Stimulated activated CD8-positive, alpha-beta memory T cell treated with anti-CD3 and anti-CD28 coated beads, Interleukin-12 subunit alpha, Interleukin-12 subunit beta, amount 100 ng/mL, for 24 hours (primary cell): ENCODE data around the gene L1TD1.
"Not testable (repeated sequence)": the region's sequence is repeated elsewhere in the genome, so short reads cannot be mapped to it uniquely, and the experiment has no call there.

Source experiments
- DNase-seq: peaks from one replicate; pipeline ENCODE4 v3.0.0-alpha.2; 2020; ENCODE audit errors: extremely low read depth

L1TD1 gene

DNA sequence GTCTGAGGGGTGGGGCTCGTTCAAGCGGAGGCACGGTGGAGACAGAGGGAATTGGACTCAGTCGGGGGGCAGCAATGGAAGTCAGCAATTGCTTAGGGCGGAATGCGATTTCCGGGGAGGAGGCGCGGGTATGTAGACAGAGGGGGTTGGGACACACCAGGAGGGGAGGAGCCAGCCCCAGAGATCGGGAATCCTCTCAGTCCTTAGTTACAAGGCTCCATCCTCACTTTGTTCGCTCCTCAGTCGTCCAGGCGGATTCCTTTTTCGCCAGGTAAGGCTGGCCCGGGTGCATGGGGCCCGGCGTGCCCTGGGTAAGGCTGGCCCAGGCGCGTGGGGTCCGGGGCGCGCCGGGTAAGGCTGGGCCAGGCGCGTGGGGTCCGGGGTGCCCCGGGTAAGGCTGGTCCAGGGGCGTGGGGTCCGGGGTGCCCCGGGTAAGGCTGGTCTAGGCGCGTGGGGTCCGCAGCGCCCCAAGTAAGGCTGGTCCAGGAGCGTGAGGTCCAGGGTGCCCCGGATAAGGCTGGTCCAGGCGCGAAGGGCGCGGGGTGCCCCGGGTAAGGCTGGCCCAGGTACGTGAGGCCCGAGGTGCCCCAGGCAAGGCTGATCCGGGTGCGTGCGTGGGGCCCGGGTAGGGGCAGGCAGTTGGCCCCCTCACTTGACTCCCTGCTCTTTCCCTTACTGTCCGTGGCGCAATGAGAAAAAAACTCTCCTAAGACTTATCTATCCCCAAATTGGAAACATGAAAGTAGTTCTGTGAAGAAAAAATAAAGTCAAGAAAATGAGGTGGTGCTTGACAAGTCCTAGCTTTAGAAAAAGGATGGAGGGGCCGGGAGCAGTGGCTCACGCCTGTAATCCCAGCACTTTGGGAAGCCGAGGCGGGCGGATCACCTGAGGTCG is at the start of gene L1TD1:
TSS of gene L1TD1 (plus strand) at position 199 of the 894 bp plus-strand sequence. CDS start 11,780 bp downstream, outside the sequence.
- DNase-seq = no peak

DNA sequence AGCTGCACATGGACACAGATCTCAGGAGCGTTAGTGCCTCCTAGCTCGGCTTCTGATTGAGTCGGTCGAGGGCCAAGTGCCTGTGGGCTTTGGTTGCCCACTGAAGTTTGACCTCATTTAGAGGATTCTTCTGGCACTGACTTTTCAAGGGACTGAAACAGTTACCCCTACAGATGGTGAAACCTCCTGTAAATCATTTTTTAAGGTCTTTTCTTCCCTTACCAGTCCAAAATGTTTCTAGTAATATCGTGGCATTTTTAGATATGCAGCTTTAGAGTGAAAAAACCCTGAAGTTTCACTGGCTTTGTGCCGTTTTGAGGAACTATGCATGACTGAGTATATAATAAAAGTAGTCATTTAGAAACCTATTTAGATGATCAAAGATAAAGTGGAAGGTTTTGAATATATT is 34.7 kb upstream of the L1TD1 start:
- no peak for DNase-seq

GRCh38 chr1:62161711-62162110 is 32.9 kb upstream of the L1TD1 start:
- no peak for DNase-seq

- not testable (repeated sequence) for DNase-seq
Measured at GRCh38 chr1:62170380-62170779, 24.3 kb upstream of the L1TD1 start.

- no peak for DNase-seq
Measured at GRCh38 chr1:62175568-62176179, 19.0 kb upstream of the L1TD1 start.

GRCh38 chr1:62176597-62177312 is 17.9 kb upstream of the L1TD1 start:
- DNase-seq = no peak

DNA sequence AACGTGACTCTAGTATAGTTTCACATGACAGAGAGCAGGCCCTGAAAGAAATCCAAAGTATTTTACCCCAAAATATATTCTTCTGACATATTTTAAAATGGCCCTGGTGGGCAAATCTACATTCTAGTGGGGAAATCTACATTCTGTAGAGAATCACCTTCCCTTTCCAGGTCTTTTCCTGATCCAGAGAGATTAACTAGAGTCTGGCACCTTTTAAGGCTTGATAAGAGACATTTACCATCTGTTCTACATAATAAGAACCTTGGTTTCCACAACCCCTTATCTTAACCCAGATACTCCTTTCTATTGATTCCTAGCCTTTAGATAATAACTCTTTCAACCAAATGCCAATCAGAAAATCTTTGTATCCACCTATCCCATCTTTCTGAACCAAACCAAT is 17.0 kb upstream of the L1TD1 start:
- no peak for DNase-seq

GRCh38 chr1:62178372-62178771 is 16.3 kb upstream of the L1TD1 start:
- no peak for DNase-seq

DNA sequence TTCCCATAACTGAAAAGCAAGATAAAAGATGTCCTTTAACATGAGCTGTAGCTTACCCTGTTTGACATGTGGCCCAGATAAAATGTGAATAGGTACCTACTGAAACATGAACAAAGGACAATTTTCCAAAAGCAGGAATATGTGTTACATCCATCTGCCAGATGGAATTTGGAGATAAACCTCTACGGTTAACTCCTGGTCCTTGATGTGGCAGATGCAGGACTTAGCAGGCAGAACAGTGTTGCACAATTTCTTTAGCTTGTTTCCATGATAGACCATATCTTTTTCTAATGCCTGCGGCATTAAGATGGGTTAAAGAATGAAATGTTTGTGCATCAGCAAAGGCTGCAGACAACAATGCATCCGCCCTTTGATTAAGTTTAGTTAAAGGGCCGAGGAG is 14.6 kb upstream of the L1TD1 start:
- not testable (repeated sequence) for DNase-seq

- no peak for DNase-seq
Measured at GRCh38 chr1:62180639-62181038, 14.0 kb upstream of the L1TD1 start.

- DNase-seq = no peak
Measured at GRCh38 chr1:62181532-62181931, 13.1 kb upstream of the L1TD1 start.

DNA sequence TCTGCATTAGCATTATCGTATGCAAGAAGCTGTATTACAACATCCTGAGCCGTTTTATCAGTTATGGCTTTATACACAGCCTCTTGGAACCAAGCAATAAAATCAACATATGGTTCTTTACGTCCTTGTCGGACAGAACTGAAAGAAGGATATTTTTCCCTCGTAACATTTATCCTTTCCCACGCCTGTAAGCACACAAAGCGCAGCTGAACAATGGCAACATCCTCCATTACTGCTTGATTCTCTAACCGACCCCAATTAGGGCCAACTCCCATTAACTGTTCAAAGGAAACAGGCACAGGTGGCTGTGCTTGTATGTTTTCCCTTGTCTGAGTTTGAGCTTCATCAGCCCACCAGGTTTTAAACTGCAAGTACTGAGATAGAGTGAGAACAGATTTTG is 12.5 kb upstream of the L1TD1 start:
- DNase-seq = not testable (repeated sequence)

DNA sequence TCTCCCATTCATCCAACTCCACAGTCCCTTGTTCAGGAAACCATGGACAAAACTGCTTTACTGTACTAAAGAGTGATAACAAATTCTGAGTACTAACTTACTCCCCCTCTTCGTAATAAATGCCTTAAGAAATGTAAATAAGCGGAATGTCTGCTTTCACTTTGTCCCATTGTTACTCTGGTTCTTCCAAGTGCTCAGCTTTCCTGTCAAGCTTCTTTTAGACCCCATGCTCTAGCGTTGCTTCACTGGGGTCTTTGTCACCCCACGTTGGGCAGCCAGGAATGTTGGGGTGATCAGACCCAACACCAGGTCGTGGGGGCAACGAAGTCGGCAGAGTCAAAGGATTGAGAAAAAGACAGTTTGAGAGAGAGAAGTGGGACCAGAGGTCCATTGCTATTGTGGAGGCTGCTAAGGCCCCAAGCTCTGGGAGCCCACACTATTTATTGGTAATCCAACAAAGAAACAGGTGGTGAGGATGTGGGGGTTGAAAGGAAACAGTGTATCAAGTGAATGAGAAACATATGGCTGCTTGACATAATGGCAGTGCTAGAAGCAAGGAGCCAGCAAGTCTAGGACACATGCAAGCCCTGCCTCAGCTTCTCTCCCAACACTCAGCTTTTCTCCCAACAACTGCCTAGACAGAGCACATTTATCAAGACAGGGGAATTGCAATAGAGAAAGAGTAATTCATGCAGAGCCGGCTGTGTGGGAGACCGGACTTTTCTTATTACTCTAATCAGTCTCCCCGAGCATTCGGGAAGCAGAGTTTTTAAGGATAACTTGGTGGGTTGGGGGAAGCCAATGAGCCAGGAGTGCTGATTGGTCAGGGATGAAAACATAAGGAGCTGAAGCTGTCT is 11.3 kb upstream of the L1TD1 start:
- DNase-seq = not testable (repeated sequence)

GRCh38 chr1:62184336-62184735 is 10.3 kb upstream of the L1TD1 start:
- no peak for DNase-seq

DNA sequence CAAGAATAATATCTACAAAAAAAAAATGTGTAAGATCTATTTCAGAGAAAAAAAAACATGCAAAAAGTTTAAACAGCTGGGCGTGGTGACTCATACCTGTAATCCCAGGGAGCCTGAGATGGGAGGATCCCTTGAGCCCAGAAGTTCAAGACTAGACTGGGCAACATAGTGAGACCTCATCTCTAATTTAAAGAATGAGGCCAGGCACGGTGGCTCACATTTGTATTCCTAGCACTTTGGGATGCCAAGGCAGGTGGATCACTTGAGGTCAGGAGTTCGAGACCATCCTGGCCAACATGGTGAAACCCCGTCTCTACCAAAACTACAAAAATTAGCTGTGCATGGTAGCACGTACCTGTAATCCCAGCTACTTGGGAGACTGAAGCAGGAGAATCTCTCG is 9.4 kb upstream of the L1TD1 start:
- DNase-seq = not testable (repeated sequence)

DNA sequence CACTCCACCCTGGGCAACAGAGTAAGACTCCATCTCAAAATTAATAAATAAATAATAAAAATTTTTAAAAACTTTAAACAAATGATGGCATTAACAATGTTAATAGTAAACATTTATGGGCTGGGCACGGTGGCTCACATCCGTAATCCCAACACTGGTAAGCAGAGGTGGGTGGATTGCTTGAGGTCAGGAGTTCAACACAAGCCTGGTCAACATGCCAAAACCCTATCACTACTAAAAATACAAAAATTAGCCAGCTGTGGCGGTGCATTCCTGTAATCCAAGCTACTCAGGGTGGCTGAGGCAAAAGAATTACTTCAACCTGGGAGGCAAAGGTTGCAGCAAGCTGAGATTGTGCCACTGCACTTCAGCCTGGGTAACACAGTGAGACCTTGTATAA is 9.0 kb upstream of the L1TD1 start:
- no peak for DNase-seq

DNA sequence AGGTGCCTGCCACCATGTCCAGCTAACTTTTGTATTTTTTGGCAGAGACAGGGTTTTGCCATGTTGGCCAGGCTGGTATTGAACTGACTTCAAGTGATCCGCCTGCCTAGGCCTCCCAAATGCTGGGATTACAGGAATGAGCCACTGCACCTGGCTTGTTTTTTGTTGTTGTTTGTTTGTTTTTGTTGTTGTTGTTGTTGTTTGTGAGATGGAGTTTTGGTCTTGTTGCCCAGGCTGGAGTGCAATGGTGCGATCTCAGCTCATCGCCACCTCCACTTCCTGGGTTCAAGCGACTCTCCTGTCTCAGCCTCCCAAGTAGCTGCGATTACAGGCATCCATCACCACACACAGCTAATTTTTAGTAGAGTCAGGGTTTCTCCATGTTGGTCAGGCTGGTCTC is 7.1 kb upstream of the L1TD1 start:
- DNase-seq = no peak

DNA sequence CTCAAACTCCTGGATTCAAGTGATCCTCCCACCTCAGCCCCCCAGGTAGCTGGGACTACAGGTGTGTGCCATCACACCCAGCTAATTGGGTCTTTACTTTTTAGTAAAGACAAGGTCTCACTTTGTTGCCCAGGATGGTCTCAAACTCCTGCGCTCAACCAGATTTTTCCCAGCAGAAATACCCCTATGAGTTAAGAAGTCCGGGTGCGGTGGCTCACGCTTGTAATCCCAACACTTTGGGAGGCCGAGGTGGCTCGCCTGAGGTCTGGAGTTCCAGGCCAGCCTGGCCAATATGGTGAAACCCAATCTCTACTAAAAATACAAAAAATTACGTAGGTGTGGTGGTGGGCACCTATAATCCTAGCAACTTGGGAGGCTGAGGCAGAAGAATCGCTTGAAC is 6.5 kb upstream of the L1TD1 start:
- no peak for DNase-seq

DNA sequence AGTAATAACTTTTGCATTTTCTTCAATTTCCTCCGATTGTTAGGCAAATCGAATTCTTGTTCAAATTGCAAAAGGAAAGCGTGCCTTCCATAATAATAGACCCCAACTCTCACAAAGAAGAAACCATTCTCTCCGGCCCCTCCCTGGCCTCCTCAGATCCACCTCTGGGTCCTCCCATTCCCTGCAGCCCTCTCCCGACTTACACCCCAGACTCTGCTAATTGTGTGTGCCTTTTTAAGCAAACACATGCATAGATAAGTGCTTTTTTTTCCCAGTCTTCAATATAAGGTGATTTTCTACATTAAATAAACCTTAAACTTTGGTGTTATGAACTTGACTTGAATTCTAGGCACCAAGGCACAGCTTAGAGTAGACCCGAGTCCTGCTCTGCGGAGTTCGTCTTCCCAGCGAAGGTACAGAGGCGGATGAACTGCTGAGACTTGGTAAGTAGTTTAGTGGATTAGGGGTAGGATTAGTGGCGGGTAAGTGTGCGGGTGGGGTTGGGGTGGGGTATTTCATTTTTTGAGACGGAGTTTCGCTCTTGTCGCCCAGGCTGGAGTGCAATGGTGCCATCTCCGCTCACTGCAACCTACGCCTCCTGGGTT is 1.5 kb downstream of the L1TD1 start:
- no peak for DNase-seq

GRCh38 chr1:62198069-62198780 is 3.6 kb downstream of the L1TD1 start:
- DNase-seq = no peak

DNA sequence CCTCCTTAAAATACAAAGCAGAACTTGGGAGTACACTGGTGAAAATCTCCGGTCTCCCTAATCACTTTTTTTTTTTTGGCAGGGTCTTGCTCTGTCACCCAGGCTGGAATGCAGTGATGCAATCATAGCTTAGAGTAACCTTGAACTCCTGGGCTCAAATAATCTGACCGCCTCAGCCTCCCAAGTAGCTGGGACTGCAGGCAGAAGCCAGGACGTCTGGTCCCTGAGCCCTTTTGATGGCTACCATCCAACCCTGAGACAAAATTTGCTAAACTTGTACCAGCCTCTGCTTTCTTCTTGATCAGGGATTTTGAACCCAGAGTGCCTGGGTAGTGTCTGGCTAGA is 4.1 kb downstream of the L1TD1 start:
- DNase-seq = no peak
